NT2/D1 (cell line): Measurements from ENCODE around the gene ELOVL7.

ENCODE experiments used
- YY1 ChIP-seq: IDR thresholded peaks from 2 replicates; pipeline ENCODE4 v1.6.1; 2011; ENCODE audit not compliant: insufficient read length, insufficient read depth
- ZNF274 ChIP-seq: IDR thresholded peaks from 2 replicates; pipeline ENCODE4 v1.6.1; 2011; ENCODE audit warnings: mild to moderate bottlenecking, low read depth, low read length

DNA sequence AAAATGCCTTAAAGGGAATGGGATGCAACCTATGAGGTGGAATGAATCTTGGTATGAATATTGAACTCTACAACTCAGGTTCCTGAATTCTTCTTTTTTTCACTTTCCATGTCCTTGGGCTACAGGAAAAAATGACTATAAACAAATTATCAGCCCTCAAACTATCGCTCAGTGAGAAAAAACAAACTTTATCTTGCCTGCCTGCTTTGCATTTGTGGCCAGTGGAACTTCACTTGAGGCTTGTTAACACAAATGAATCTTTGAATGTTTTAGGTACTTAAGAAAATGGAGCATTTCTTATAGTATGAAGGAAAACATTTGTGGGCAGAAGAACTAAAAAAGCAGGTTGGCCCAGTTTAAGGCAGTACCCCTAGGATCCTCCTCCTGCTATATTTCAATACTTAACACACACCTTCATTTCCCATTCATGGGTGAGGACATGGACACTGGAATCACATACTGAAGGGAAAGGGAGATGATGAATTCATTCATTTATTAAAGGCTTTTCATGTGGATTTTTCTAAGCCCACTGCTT, 34.1 kb downstream of the ELOVL7 start:
- no peak for TF ChIP-seq ZNF274
- no peak for TF ChIP-seq YY1
